ENCODE results near the gene ALDH1L1.

ALDH1L1 gene

DNA sequence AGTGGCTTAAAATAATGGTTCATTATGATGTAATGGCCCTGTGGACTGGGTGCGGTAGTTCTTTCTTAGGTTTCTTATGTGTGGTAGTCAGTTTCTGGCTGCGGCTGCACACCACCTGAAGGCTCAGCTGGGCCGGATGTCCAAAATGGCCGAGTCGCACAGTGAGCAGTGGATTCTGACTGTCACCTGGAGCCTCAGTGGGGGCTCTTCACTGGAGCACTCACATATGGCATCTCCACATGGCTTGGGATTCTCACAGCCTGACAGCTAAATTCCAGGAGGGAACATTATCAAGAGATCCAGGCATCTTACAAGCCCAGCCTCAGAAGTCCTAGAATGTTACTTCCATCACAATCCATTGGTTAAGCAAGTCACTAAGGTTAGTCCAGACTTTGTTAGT, 26.8 kb upstream of the ALDH1L1 start:
- Histone ChIP-seq H3K27me3 (replicated peaks) (no peaks in the 10 kb centered on the region), H3K36me3 (replicated peaks) (no peaks in the 10 kb centered on the region), H3K27ac (no peak overlapping the region), H3K4me3 (ENCODE audit: low read depth, low read length) (no peak overlapping the region)
- no peak for DNase-seq
- in situ Hi-C loops (cut with HindIII; ENCODE audit: low pct_ligation_motif_present, low sequenced_read_pairs): no loop called here
- TF ChIP-seq, protein P1, sequence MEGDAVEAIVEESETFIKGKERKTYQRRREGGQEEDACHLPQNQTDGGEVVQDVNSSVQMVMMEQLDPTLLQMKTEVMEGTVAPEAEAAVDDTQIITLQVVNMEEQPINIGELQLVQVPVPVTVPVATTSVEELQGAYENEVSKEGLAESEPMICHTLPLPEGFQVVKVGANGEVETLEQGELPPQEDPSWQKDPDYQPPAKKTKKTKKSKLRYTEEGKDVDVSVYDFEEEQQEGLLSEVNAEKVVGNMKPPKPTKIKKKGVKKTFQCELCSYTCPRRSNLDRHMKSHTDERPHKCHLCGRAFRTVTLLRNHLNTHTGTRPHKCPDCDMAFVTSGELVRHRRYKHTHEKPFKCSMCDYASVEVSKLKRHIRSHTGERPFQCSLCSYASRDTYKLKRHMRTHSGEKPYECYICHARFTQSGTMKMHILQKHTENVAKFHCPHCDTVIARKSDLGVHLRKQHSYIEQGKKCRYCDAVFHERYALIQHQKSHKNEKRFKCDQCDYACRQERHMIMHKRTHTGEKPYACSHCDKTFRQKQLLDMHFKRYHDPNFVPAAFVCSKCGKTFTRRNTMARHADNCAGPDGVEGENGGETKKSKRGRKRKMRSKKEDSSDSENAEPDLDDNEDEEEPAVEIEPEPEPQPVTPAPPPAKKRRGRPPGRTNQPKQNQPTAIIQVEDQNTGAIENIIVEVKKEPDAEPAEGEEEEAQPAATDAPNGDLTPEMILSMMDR (IDR thresholded peaks at IDR 0.05; ENCODE audit: low read depth, low read length, missing control alignments): no peak

DNA sequence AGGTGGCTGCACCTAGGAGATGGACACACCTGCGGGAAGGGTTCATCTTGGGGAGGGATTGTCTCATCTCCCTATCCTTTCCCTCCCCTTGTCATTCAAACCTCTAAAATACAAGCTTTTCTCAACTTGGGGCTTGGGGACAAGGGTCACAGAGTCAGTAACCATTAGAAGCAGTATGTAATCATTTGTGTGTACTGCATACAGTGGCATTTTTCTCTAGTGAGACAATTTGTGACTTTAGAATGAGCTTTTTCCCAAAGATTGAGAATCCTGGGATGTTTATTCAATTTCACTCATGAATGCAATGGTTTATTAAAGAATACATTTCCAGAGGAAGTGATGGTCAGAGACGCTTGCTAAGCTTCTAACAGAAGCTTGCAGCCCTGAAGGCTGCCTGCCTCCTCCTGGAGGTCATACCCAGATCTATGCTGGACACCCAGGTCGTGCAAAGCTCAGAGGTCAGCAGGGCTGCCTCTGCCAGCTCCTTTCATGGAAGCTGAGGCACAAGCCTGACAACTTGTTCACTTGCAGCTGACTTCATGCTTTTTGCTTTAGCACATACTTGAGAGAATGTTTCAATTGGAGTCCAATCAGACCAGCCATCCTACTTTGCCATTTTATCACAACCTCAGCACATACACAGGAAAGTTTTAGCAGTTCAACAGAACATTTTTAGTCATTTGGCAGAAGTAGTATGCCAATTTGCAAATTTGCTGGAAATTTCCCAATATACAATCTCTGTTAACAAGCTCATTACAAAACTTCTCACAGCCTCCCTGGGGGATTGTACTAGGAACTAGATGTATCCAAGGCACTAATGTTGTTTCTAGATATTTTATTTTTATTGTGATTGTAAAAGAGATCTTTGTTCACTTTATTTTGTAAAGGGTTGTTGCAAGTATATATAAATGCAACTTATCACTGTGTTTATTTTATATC, 25.6 kb upstream of the ALDH1L1 start:
- in situ Hi-C loops (cut with HindIII; ENCODE audit: low pct_ligation_motif_present, low sequenced_read_pairs): no loop called here
- DNase-seq: no peak
- TF ChIP-seq, protein P1 (IDR thresholded peaks at IDR 0.05; ENCODE audit: low read depth, low read length, missing control alignments): no peak
- Histone ChIP-seq H3K36me3 (replicated peaks) (no peaks in the 10 kb centered on the region), H3K27ac (no peak overlapping the region), H3K27me3 (replicated peaks) (no peaks in the 10 kb centered on the region), H3K4me3 (ENCODE audit: low read depth, low read length) (no peak overlapping the region)

DNA sequence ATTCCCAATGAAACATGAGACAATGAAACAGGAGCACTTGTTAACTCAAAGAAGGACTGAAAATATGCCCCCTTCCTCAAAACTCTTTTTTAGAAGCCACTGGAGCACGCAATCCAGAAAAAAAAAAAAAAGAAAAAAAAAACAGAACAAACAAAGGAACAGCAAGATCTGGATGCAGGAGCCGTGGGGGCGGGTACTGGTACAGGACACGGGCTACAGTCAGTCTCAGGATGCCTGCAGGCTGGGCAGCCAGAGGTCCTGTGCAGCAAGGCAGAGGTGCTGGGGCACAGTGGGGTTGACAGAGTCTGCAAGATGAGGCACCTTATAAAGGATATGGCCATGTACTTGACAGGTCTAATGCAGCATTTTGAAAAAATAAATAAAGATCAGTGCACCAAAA, 22.3 kb upstream of the ALDH1L1 start:
- TF ChIP-seq, protein P1 (IDR thresholded peaks at IDR 0.05; ENCODE audit: low read depth, low read length, missing control alignments): no peak
- in situ Hi-C loops (cut with HindIII; ENCODE audit: low pct_ligation_motif_present, low sequenced_read_pairs): no loop called here

GRCh38 chr3:126202276-126202675, 21.9 kb upstream of the ALDH1L1 start:
- in situ Hi-C loops (cut with HindIII; ENCODE audit: low pct_ligation_motif_present, low sequenced_read_pairs): no loop called here
- H3K36me3 ChIP-seq (replicated peaks): no peaks in the 10 kb centered on the region
- no peak for DNase-seq
- H3K27ac ChIP-seq: no peak overlapping the region
- no peaks in the 10 kb centered on the region for H3K27me3 ChIP-seq (replicated peaks)
- no peak overlapping the region for H3K4me3 ChIP-seq (ENCODE audit: low read depth, low read length)
- TF ChIP-seq, protein P1 (IDR thresholded peaks at IDR 0.05; ENCODE audit: low read depth, low read length, missing control alignments): no peak

More for the DNA sequence above, 22.3 kb upstream of the ALDH1L1 start:
- DNase-seq: no peak
- H3K4me3 ChIP-seq (ENCODE audit: low read depth, low read length): no peak overlapping the region
- H3K36me3 ChIP-seq (replicated peaks): no peaks in the 10 kb centered on the region
- no peak overlapping the region for H3K27ac ChIP-seq
- no peaks in the 10 kb centered on the region for H3K27me3 ChIP-seq (replicated peaks)

DNA sequence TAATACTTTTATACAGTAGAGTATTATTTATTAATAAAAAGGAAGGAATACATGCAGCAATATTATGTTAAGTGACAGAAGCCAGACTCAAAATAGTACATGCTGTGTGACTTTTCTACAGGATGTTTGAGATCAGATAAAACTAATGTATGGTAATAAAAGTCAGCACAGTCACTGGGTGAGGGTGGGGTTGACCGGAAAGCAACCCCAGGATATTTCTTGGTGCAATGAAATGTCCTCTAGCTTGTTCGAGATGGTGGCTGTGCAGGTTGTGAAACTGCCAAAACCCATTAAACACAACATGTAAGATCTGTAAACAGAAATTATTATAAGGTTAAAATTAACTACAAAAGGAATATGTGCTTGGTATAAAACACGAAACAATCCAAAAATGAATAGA, 20.8 kb upstream of the ALDH1L1 start:
- Histone ChIP-seq H3K36me3 (replicated peaks) (no peaks in the 10 kb centered on the region), H3K4me3 (ENCODE audit: low read depth, low read length) (no peak overlapping the region), H3K27me3 (replicated peaks) (no peaks in the 10 kb centered on the region), H3K27ac (no peak overlapping the region)
- DNase-seq: no peak
- in situ Hi-C loops (cut with HindIII; ENCODE audit: low pct_ligation_motif_present, low sequenced_read_pairs): no loop called here
- TF ChIP-seq, protein P1 (IDR thresholded peaks at IDR 0.05; ENCODE audit: low read depth, low read length, missing control alignments): no peak

All from brain microvascular endothelial cell (primary cell).